Loucy (cell line): ENCODE measurements around the gene TRIP4.

Source experiments
- H2AFZ ChIP-seq: fragments of 200-600 bp; sonication (generic); 2 replicates; pipeline ENCODE4 v1.6.0; 2016; ENCODE audit warnings: antibody characterized with exemption, mild to moderate bottlenecking, low read length, moderate library complexity
- H3F3A ChIP-seq: fragments of 200-600 bp; 2 replicates; pipeline ENCODE4 v1.6.0; 2016; ENCODE audit warnings: antibody characterized with exemption, low read depth, mild to moderate bottlenecking
- H3K27me3 ChIP-seq: fragments of 200-600 bp; sonication (generic); 2 replicates; pipeline ENCODE4 v1.6.1; 2014; ENCODE audit warnings: low read length, mild to moderate bottlenecking; ENCODE audit not compliant: insufficient read depth, poor library complexity, severe bottlenecking
- H3K36me3 ChIP-seq: fragments of 200-600 bp; sonication (generic); 2 replicates; pipeline ENCODE4 v1.6.1; 2016; ENCODE audit warnings: low read length; ENCODE audit not compliant: insufficient read depth
- H3K4me1 ChIP-seq: fragments of 200-600 bp; sonication (generic); 2 replicates; pipeline ENCODE4 v1.5.1; 2014; ENCODE audit warnings: low read length, mild to moderate bottlenecking; ENCODE audit not compliant: insufficient read depth, poor library complexity, severe bottlenecking
- H3K4me2 ChIP-seq: fragments of 200-600 bp; sonication (generic); 2 replicates; pipeline ENCODE4 v1.6.0; 2014; ENCODE audit warnings: antibody characterized with exemption, low read length, low read depth, mild to moderate bottlenecking; ENCODE audit not compliant: poor library complexity, severe bottlenecking
- H3K4me3 ChIP-seq: fragments of 200-600 bp; sonication (generic); 2 replicates; pipeline ENCODE4 v1.5.1; 2014; ENCODE audit warnings: low read length, mild to moderate bottlenecking, mixed read lengths; ENCODE audit not compliant: poor library complexity, severe bottlenecking
- H3K79me2 ChIP-seq: fragments of 200-600 bp; sonication (generic); 2 replicates; pipeline ENCODE4 v1.6.1; 2014; ENCODE audit warnings: low read length; ENCODE audit not compliant: insufficient read depth
- H3K9ac ChIP-seq: fragments of 200-600 bp; sonication (generic); 2 replicates; pipeline ENCODE4 v1.6.0; 2014; ENCODE audit warnings: mild to moderate bottlenecking, low read depth, low read length, moderate library complexity; ENCODE audit not compliant: poor library complexity, severe bottlenecking
- H3K9me2 ChIP-seq: fragments of 200-600 bp; sonication (generic); replicated peaks from 2 replicates; pipeline ENCODE4 v1.6.1; 2016; ENCODE audit warnings: low read depth, low read length, mixed read lengths
- H3K9me3 ChIP-seq: fragments of 200-600 bp; sonication (generic); 2 replicates; pipeline ENCODE4 v1.6.1; 2014; ENCODE audit warnings: mild to moderate bottlenecking, antibody characterized with exemption, low read length, low read depth; ENCODE audit not compliant: insufficient read depth
- H4K20me1 ChIP-seq: fragments of 200-600 bp; sonication (generic); 2 replicates; pipeline ENCODE4 v1.6.0; 2014; ENCODE audit warnings: antibody characterized with exemption, low read length, mild to moderate bottlenecking; ENCODE audit not compliant: insufficient read depth, poor library complexity, severe bottlenecking
- EZH2phosphoT487 ChIP-seq: fragments of 200-600 bp; IDR thresholded peaks from 2 replicates; pipeline ENCODE4 v1.6.1; 2018; ENCODE audit warnings: antibody characterized with exemption, mild to moderate bottlenecking, moderate library complexity, borderline replicate concordance
- TF ChIP-seq, protein P1 (sequence below): fragments of 200-600 bp; sonication (generic); conservative IDR thresholded peaks from 2 replicates; pipeline ENCODE4 v1.5.1; 2014; ENCODE audit warnings: mild to moderate bottlenecking, antibody characterized with exemption, low read length

Gene TRIP4

DNA sequence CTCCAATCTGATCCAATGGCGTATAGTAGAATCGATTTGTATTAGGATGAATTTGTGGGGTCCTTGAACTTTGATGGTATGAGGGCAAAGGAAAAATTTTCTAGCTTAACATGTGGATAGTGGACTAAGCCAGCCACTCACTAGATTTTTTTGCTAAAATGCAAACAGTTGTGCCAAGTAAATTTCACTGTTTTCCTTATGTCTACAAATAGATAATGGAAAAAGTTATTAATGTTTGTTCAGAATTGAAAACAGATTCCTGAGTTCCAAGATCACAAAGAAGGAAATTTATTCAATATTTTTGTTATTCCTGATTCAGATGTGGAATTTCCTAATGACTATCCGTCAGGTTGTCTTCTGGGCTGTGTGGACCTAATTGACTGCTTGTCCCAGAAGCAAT lies 37.6 kb downstream of the TRIP4 start:
- Histone ChIP-seq H4K20me1 (no peaks in the 10 kb centered on the region), H3K9ac (no peak overlapping the region), H3K4me3 (no peak overlapping the region), H3K27me3 (no peaks in the 10 kb centered on the region), H3K9me2 (no peaks in the 10 kb centered on the region), H3K9me3 (no peaks in the 10 kb centered on the region), H3F3A (peaks cover 9% of the 10 kb centered on the region; the same call in 1 of the 2 replicates), H3K36me3 (peaks cover 26% of the 10 kb centered on the region; the same call in 1 of the 2 replicates), H3K79me2 (0 out of 2 replicates have a peak, but pooled peaks cover 4% of the 10 kb centered on the region), H3K4me2 (no peak overlapping the region), H2AFZ (no peak overlapping the region), H3K4me1 (peaks cover 33% of the 10 kb centered on the region)
- TF ChIP-seq, protein P1, sequence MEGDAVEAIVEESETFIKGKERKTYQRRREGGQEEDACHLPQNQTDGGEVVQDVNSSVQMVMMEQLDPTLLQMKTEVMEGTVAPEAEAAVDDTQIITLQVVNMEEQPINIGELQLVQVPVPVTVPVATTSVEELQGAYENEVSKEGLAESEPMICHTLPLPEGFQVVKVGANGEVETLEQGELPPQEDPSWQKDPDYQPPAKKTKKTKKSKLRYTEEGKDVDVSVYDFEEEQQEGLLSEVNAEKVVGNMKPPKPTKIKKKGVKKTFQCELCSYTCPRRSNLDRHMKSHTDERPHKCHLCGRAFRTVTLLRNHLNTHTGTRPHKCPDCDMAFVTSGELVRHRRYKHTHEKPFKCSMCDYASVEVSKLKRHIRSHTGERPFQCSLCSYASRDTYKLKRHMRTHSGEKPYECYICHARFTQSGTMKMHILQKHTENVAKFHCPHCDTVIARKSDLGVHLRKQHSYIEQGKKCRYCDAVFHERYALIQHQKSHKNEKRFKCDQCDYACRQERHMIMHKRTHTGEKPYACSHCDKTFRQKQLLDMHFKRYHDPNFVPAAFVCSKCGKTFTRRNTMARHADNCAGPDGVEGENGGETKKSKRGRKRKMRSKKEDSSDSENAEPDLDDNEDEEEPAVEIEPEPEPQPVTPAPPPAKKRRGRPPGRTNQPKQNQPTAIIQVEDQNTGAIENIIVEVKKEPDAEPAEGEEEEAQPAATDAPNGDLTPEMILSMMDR: no peak
- no peak for TF ChIP-seq EZH2phosphoT487

DNA sequence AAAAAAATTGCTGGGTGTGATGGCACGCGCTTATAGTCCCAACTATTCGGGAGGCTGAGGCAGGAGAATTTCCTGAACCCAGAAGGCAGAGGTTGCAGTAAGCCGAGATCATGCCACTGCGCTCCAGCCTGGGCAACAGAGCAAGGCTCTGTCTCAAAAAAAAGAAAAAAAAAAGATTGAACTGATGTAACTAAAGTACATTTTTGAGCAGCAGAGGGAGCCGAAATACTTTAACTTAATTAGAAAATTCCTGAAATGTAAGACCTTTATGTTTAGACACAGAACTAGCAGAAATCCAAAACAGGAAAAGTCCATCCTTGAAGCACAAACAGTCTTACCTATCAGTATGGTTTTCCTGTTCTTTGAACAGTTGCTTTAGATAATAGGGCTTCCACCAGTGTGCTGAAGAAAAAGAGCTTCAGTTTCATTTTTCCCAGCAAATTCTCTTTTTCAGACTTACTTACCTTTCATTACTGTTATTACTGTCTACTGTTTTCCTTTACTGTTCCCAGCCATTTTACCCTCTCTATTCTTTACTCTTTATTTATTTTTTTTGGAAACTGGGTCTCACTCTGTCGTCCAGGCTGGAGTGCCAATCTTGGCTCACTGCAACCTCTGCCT lies 39.3 kb downstream of the TRIP4 start:
- Histone ChIP-seq H3K4me1 (peaks cover 41% of the 10 kb centered on the region), H3K9me2 (no peaks in the 10 kb centered on the region), H3F3A (peaks cover 13% of the 10 kb centered on the region; the same call in 1 of the 2 replicates), H3K9me3 (no peaks in the 10 kb centered on the region), H3K79me2 (0 out of 2 replicates have a peak, but pooled peaks cover 4% of the 10 kb centered on the region), H4K20me1 (no peaks in the 10 kb centered on the region), H3K36me3 (peaks cover 23% of the 10 kb centered on the region; the same call in 1 of the 2 replicates), H3K4me2 (peak overlapping the region; percentile 25), H3K9ac (peak overlapping the region; percentile 44), H3K4me3 (no peak overlapping the region), H2AFZ (no peak overlapping the region), H3K27me3 (no peaks in the 10 kb centered on the region)
- TF ChIP-seq, protein P1: peak; percentile 65
- TF ChIP-seq EZH2phosphoT487: no peak

DNA sequence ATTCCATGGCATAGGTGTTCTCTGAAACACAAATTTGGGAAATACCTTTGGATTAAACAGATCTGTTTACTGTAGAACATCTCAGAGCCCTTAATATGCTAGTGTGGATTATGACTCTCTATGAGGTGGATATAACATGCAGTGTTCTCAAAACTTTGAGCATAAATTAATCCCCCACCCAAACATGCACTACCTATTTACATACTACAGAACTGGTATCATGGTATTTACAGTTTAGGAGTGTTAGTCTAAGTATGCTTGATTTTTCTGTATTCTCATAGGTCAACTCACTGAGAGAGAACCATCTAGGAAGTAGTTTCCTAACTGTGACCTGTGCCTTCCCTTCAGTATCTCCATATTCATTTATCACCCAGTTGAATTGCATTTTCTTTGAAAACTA lies 41.8 kb downstream of the TRIP4 start:
- peak overlapping the region; percentile 10; the same call in 1 of the 2 replicates for H2AFZ ChIP-seq
- peak overlapping the region; percentile 69 for H3K9ac ChIP-seq
- H3K79me2 ChIP-seq: 0 out of 2 replicates have a peak, but pooled peaks cover 4% of the 10 kb centered on the region
- H3K9me2 ChIP-seq: no peaks in the 10 kb centered on the region
- H3K4me2 ChIP-seq: peak overlapping the region; percentile 83
- no peaks in the 10 kb centered on the region for H3K9me3 ChIP-seq
- H3K27me3 ChIP-seq: no peaks in the 10 kb centered on the region
- peaks cover 8% of the 10 kb centered on the region; the same call in 1 of the 2 replicates for H3K36me3 ChIP-seq
- peaks cover 41% of the 10 kb centered on the region for H3K4me1 ChIP-seq
- peak overlapping the region; percentile 58 for H3K4me3 ChIP-seq
- H3F3A ChIP-seq: peaks cover 13% of the 10 kb centered on the region; the same call in 1 of the 2 replicates
- H4K20me1 ChIP-seq: no peaks in the 10 kb centered on the region
- no peak for TF ChIP-seq EZH2phosphoT487
- TF ChIP-seq, protein P1: no peak
